ENCODE results near the gene PPP4C.

The PPP4C gene

DNA sequence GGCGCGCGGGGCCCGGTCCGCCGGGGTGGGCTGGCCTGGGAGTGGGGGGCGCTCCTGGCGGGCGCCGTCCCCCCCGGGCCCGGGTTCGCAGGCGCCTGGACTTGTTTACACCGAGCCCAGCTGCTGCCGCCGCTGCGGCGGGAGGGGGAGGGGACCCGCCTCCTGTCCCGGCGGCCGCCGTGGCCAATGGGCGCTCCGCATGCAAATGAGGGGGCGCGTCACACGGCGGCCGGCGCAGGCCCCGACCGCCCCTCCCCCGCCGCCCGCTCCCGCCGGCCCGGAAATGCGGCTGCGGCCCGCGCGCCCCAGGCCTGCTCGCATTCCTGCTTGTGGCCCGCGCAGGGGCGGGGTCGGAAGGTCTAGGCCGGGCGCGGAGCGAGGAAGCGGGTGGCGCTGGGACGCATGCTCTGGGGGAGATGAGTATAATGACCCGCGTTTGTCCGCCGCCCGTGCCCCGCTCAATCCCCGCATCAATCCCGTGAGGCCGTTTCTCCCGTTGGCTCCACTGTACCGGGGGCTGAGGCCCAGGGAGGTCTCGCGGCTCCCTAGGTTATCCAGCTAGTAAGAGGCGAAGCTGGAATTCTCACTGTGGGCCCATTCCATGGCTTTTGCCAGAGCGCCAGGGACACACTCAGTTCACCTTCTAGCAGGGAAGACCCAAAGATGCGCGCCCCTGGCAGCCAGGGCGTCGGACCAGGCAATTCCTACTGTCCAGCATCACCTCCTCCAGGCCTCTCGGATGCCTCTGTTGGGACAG is 20.5 kb downstream of the PPP4C start, which contains the start of gene YPEL3:
Gene YPEL3, minus strand, starts transcription at position 109 of the 757 bp plus-strand sequence. CDS start 731 bp downstream, outside the sequence.
- DNase-seq, result peak; percentile 81
- Histone ChIP-seq H3K4me3 (ENCODE audit: low read depth, low read length) (peak within 1 kb of the TSS; percentile 58), H3K27ac (peak within 1 kb of the TSS; percentile 39), H3K36me3 (replicated peaks) (no peaks in the 10 kb centered on the region), H3K27me3 (replicated peaks) (no peaks in the 10 kb centered on the region)
- TF ChIP-seq, protein P1, sequence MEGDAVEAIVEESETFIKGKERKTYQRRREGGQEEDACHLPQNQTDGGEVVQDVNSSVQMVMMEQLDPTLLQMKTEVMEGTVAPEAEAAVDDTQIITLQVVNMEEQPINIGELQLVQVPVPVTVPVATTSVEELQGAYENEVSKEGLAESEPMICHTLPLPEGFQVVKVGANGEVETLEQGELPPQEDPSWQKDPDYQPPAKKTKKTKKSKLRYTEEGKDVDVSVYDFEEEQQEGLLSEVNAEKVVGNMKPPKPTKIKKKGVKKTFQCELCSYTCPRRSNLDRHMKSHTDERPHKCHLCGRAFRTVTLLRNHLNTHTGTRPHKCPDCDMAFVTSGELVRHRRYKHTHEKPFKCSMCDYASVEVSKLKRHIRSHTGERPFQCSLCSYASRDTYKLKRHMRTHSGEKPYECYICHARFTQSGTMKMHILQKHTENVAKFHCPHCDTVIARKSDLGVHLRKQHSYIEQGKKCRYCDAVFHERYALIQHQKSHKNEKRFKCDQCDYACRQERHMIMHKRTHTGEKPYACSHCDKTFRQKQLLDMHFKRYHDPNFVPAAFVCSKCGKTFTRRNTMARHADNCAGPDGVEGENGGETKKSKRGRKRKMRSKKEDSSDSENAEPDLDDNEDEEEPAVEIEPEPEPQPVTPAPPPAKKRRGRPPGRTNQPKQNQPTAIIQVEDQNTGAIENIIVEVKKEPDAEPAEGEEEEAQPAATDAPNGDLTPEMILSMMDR (IDR thresholded peaks at IDR 0.05; ENCODE audit: low read depth, low read length, missing control alignments), result no peak
- in situ Hi-C loops (cut with HindIII; ENCODE audit: low pct_ligation_motif_present, low sequenced_read_pairs), result no loop called here

DNA sequence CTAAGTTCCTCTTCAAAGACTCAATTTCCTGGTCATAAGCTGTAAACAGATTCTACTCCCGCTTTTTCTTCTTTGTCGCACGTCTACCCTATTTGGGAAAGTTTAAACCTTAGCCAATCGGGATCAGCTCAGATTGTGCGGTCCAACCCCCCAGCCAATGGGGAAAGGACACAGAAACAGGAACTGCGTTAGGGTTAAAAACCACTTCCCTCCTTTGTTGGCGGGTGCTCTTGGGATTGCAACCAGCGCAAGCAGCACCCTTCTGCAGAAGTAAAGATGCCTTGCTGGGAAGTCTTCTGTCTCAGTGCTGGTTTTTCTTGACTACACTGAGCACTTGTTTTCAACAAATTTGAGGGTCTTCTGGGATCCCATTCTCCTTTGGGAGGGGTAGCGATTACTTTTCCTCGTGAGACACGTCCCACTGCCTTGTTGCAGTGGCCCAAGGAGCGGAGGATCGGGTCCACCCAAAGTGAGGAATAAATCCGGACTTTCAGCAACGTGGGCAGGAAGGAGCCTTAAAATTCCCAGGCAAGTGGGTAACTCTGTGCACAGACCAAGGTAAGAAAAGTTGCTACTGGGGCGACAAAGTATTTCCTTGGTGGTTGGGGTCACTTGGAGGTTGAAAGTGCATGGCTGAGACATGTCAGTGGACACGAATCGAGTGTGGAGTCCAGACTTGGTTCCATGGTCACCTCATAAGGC is 21.2 kb downstream of the PPP4C start:
- Histone ChIP-seq H3K4me3 (ENCODE audit: low read depth, low read length) (no peak overlapping the region), H3K36me3 (replicated peaks) (no peaks in the 10 kb centered on the region), H3K27me3 (replicated peaks) (no peaks in the 10 kb centered on the region), H3K27ac (no peak overlapping the region)
- TF ChIP-seq, protein P1 (IDR thresholded peaks at IDR 0.05; ENCODE audit: low read depth, low read length, missing control alignments), result no peak
- DNase-seq, result no peak
- in situ Hi-C loops (cut with HindIII; ENCODE audit: low pct_ligation_motif_present, low sequenced_read_pairs), result no loop called here

- no peak for DNase-seq
- H3K36me3 ChIP-seq (replicated peaks), result peaks cover 22% of the 10 kb centered on the region
- no peak overlapping the region for H3K4me3 ChIP-seq (ENCODE audit: low read depth, low read length)
- TF ChIP-seq, protein P1 (IDR thresholded peaks at IDR 0.05; ENCODE audit: low read depth, low read length, missing control alignments), result no peak
- no peak overlapping the region for H3K27ac ChIP-seq
- in situ Hi-C loops (cut with HindIII; ENCODE audit: low pct_ligation_motif_present, low sequenced_read_pairs), result no loop called here
- H3K27me3 ChIP-seq (replicated peaks), result no peaks in the 10 kb centered on the region
Observed at GRCh38 chr16:30104090-30104489, 28.3 kb downstream of the PPP4C start.

DNA sequence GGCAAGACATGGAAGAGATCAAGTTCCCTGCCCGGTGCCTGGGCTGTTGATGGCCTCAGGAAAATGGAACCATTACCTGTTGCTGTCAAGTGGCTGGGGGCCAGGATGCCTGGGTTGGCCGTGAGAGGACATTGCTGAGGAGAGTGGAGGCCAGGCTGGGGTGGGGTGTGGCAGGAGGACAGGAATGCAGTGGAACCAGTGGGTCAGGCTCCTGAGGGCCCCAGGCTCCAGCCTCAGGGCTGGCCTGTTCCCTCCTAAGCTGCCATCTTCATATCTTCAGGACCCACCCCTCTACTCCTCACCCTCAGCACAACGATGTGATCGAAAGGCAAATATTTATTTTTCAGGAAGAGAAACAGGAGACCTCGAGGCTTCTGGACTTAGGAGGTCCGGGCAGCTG is 28.7 kb downstream of the PPP4C start:
- no peak for DNase-seq
- H3K27me3 ChIP-seq (replicated peaks), result no peaks in the 10 kb centered on the region
- H3K27ac ChIP-seq, result no peak overlapping the region
- H3K36me3 ChIP-seq (replicated peaks), result peaks cover 23% of the 10 kb centered on the region
- H3K4me3 ChIP-seq (ENCODE audit: low read depth, low read length), result no peak overlapping the region
- in situ Hi-C loops (cut with HindIII; ENCODE audit: low pct_ligation_motif_present, low sequenced_read_pairs), result no loop called here
- TF ChIP-seq, protein P1 (IDR thresholded peaks at IDR 0.05; ENCODE audit: low read depth, low read length, missing control alignments), result no peak

GRCh38 chr16:30108059-30108850 is 32.5 kb downstream of the PPP4C start:
- in situ Hi-C loops (cut with HindIII; ENCODE audit: low pct_ligation_motif_present, low sequenced_read_pairs), result no loop called here
- peaks cover 23% of the 10 kb centered on the region for H3K36me3 ChIP-seq (replicated peaks)
- no peak overlapping the region for H3K4me3 ChIP-seq (ENCODE audit: low read depth, low read length)

More at GRCh38 chr16:30108059-30108850, 32.5 kb downstream of the PPP4C start:
- TF ChIP-seq, protein P1 (IDR thresholded peaks at IDR 0.05; ENCODE audit: low read depth, low read length, missing control alignments), result no peak
- Histone ChIP-seq H3K27me3 (replicated peaks) (no peaks in the 10 kb centered on the region), H3K27ac (no peak overlapping the region)
- no peak for DNase-seq

Measured in brain microvascular endothelial cell (primary cell).